Kidney tubule cell (primary cell): ENCODE results near the gene SOX15.
A peak's percentile ranks its signal among the peaks of the same experiment; 100 is the strongest.

Experiments
- DNase-seq: peaks from one replicate; pipeline ENCODE4 v3.0.0-alpha.2; 2018; ENCODE audit warnings: low spot score

Gene SOX15

GRCh38 chr17:7577327-7578199, 12.3 kb downstream of the SOX15 start:
- no peak for DNase-seq

DNA sequence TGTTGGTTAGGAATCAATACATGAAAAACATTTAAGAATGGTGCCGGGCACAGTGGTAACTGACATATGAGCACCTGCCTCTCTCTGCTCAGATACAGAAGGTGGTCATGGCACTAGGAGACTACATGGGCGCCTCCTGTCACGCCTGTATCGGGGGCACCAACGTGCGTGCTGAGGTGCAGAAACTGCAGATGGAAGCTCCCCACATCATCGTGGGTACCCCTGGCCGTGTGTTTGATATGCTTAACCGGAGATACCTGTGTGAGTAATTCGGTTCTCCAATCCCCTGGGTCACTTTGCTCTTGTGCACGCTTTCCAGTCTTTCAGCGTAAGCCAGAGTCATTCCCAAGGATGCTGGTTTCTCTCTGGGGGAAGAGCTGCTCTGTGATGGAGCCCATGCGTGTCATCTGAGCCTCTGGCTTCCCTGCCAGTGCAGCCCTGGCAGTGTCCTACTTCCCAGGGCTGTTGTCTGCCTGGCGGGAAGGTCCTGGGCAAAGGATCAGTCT, 13.4 kb downstream of the SOX15 start:
- no peak for DNase-seq

GRCh38 chr17:7575959-7576358, 13.9 kb downstream of the SOX15 start:
- no peak for DNase-seq

- no peak for DNase-seq
Measured at GRCh38 chr17:7575481-7575883, 14.4 kb downstream of the SOX15 start.

DNA sequence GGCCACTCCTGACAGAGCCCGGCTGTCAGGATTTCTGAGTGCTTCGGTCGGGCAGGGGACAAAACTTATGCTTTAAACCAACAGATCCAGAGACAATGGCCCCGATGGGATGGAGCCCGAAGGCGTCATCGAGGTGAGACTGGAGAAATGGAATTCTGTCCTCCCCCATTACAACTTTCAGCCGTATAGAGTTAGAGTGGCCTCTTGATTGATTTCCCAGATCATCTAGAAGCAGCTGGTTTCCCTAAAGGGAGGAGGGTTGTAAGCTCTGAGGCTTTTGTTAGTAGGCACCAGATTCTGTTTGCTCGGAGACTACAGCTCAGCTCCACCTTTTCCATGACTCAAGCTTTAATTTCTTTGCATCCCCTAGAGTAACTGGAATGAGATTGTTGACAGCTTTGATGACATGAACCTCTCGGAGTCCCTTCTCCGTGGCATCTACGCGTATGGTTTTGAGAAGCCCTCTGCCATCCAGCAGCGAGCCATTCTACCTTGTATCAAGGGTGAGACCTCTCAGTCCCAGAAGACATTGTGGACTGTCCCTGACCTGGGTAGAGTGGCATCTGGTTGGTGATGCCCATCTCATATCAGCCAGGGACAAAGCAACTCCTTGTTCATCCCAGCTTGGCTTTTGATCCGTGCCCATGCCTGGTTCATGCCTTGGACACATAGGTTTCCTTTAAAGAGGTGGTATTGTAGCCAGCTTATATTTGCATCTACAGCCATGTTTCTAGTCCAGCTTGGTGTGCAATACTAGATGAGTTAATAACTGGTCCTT, 15.5 kb downstream of the SOX15 start:
- DNase-seq: no peak

- DNase-seq: peak; percentile 92
Measured at GRCh38 chr17:7573324-7574080, 16.4 kb downstream of the SOX15 start.

GRCh38 chr17:7572588-7573323, 17.1 kb downstream of the SOX15 start:
- peak; percentile 100 for DNase-seq

- DNase-seq: no peak
Measured at GRCh38 chr17:7572338-7572587, 17.6 kb downstream of the SOX15 start.

DNA sequence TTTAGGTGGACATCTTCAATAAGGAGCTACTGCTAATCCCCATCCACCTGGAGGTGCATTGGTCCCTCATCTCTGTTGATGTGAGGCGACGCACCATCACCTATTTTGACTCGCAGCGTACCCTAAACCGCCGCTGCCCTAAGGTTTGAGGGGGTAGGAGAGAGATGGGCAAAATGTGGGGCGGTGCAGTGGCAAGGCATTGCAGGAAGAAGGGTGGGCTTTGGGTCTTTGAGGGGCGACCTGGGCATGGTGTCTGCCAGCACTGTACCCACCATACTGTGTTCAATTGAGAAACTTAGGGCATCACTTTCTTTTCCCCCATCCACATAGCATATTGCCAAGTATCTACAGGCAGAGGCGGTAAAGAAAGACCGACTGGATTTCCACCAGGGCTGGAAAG, 19.5 kb downstream of the SOX15 start:
- DNase-seq: no peak

DNA sequence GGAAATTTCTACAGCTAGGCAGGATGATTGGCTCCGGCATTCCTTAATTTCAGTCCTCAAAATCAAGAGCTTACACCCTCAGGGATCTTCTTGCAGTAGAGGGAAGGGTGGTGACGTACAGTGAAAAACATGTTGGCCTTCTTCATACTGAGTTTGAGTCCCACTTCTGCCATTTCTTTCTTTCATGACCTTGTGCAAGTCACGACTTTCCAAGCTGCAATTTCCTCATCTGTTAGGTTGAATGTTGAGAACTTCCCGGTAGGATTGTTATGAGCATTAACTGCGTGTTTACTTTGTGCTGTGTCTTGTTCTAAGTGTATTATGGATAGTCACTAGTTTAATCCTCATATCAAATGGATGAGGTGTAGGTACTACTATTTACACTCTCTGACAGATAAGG, 20.3 kb downstream of the SOX15 start:
- DNase-seq: no peak

DNA sequence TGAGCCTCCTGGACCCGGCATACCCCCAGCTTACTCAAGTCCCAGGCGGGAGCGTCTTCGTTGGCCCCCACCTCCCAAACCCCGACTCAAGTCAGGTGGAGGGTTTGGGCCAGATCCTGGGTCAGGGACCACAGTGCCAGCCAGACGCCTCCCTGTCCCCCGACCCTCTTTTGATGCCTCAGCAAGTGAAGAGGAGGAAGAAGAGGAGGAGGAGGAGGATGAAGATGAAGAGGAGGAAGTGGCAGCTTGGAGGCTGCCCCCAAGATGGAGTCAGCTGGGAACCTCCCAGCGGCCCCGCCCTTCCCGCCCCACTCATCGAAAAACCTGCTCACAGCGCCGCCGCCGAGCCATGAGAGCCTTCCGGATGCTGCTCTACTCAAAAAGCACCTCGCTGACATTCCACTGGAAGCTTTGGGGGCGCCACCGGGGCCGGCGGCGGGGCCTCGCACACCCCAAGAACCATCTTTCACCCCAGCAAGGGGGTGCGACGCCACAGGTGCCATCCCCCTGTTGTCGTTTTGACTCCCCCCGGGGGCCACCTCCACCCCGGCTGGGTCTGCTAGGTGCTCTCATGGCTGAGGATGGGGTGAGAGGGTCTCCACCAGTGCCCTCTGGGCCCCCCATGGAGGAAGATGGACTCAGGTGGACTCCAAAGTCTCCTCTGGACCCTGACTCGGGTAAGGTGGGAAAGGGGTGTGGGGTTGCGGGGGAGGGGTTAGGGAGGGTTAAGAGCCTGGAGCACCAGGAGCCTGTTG, 26.6 kb downstream of the SOX15 start:
- DNase-seq: no peak

- DNase-seq: no peak
Measured at GRCh38 chr17:7562208-7562605, 27.7 kb downstream of the SOX15 start.

- DNase-seq: peak; percentile 90
Measured at GRCh38 chr17:7561589-7562207, 28.2 kb downstream of the SOX15 start, which contains the start of gene SENP3. TSS of gene SENP3 (plus strand) at chr17:7561919. CDS start at chr17:7563077, 1,158 bp downstream.

DNA sequence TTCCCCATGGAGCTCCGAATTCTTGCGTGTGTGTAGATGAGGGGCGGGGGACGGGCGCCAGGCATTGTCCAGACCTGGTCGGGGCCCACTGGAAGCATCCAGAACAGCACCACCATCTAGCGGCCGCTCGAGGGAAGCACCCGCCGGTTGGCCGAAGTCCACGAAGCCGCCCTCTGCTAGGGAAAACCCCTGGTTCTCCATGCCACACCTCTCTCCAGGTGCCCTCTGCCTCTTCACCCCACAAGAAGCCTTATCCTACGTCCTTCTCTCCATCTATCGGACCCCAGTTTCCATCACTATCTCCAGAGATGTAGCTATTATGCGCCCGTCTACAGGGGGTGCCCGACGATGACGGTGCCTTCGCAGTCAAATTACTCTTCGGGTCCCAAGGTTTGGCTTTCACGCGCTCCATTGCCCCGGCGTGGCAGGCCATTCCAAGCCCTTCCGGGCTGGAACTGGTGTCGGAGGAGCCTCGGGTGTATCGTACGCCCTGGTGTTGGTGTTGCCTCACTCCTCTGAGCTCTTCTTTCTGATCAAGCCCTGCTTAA, 28.8 kb downstream of the SOX15 start:
- peak; percentile 90 for DNase-seq

DNA sequence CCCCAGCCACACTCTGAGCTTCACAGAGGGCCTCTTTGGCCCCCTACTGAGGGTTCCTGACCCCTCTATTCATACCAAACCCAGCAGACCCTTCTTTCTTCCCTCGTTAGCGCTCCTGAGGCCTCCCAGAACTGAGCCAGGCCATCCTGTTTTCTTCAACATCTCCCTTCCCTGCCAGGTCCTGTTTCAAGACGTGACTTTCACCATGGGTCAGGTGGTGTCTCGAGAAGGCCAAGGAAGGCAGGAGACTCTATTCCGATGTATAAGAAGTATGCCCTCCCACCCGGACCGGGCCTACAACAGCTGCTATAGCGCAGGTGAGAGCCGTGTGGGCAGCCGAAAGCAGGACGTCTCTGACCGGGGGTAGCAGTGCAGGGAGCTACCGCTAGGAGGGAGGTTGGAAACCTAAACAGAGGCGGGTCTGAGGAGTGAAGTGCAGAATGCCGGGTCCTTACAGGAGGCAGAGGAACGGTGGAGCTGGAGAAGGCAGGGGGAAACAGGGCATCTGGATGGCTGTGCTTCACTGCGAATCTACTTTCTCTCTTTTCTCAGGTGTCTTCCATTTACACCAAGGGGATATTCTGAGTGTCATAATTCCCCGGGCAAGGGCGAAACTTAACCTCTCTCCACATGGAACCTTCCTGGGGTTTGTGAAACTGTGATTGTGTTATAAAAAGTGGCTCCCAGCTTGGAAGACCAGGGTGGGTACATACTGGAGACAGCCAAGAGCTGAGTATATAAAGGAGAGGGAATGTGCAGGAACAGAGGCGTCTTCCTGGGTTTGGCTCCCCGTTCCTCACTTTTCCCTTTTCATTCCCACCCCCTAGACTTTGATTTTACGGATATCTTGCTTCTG, 29.5 kb downstream of the SOX15 start:
- DNase-seq: peak; percentile 80

- DNase-seq: peak; percentile 47
Measured at GRCh38 chr17:7559320-7560171, 30.3 kb downstream of the SOX15 start.

- peak; percentile 41 for DNase-seq
Measured at GRCh38 chr17:7558544-7559319, 31.2 kb downstream of the SOX15 start, which contains the start of gene TNFSF13. TSS of gene TNFSF13 (plus strand) at chr17:7558750. CDS start at chr17:7559040, 290 bp downstream.
